B cell (primary cell): ENCODE measurements around the gene TRIM17. TPM values are rescaled to one million over a fixed set of nuclear protein-coding genes. Genes with fewer than 3 reads are reported as not detected.

Experiments used
- ATAC-seq: fragments of 200-7000 bp; cut with Tn5 transposase; one replicate; pipeline ENCODE4 v1.10.0; 2021; ENCODE audit warnings: low read depth, mild to moderate bottlenecking, moderate number of reproducible peaks, moderate library complexity
- CTCF ChIA-PET: fragments of 350-600 bp; sonication (Branson Sonifier 250); formaldehyde crosslinking; loops from one replicate; lab custom pipeline; 2021; ENCODE audit warnings: antibody characterized with exemption, inconsistent platforms; lab: Charles Lee
- POLR2A ChIA-PET: fragments of 350-600 bp; sonication (Branson Sonifier 250); formaldehyde crosslinking; loops from one replicate; lab custom pipeline; 2021; ENCODE audit warnings: antibody characterized with exemption; lab: Charles Lee
- DNase-seq: peaks from one replicate; pipeline ENCODE4 v3.0.0; 2013
- H2AFZ ChIP-seq: 2 replicates; pipeline ENCODE4 v1.6.1; 2012; ENCODE audit warnings: mild to moderate bottlenecking, low read depth, low read length; ENCODE audit not compliant: insufficient read depth, poor library complexity, severe bottlenecking
- H3K27ac ChIP-seq, 2 donors: 1 replicate in 1 of 2; 2 replicates in 1 of 2; pipeline ENCODE4 v1.5.1; 2012 to 2013; ENCODE audit warnings: low read length in 2 of 2, mild to moderate bottlenecking in 2 of 2, moderate library complexity in 1 of 2
- H3K27me3 ChIP-seq, 4 experiments: fragments of 200-600 bp in 1 of 4; sonication (generic) in 1 of 4; replicated peaks in 1 of 4; 1 replicate in 2 of 4; 2 replicates in 2 of 4; pipeline versions ENCODE4 v1.6.1 to v1.7.0; 2013 to 2016; ENCODE audit warnings: low read length in 3 of 4, mild to moderate bottlenecking in 2 of 4, mixed read lengths in 1 of 4, moderate library complexity in 1 of 4; ENCODE audit not compliant: insufficient read depth in 4 of 4, control insufficient read depth in 3 of 4; ENCODE audit errors: control extremely low read depth in 1 of 4
- H3K36me3 ChIP-seq, 2 experiments: replicated peaks in 1 of 2; 1 replicate in 1 of 2; 2 replicates in 1 of 2; pipeline versions ENCODE4 v1.6.1 to v1.7.1; 2013; ENCODE audit warnings: low read length in 1 of 2; ENCODE audit not compliant: insufficient read depth in 2 of 2, control insufficient read depth in 1 of 2; ENCODE audit errors: control extremely low read depth in 1 of 2, extremely low read depth in 1 of 2
- H3K4me1 ChIP-seq, 2 donors: fragments of 200-600 bp in 1 of 2; sonication (generic) in 1 of 2; 1 replicate in 1 of 2; 2 replicates in 1 of 2; pipeline versions ENCODE4 v1.5.1 to v1.6.1; 2013 to 2017; ENCODE audit warnings: low read length in 2 of 2; ENCODE audit not compliant: control insufficient read depth in 2 of 2, insufficient read depth in 2 of 2
- H3K4me2 ChIP-seq: replicated peaks from 2 replicates; pipeline ENCODE3; 2012; ENCODE audit warnings: mild to moderate bottlenecking, low read depth, low read length; ENCODE audit not compliant: poor library complexity, severe bottlenecking
- H3K4me3 ChIP-seq, 5 experiments: fragments of 200-600 bp in 1 of 5; sonication (generic) in 1 of 5; 1 replicate in 3 of 5; 2 replicates in 2 of 5; pipeline versions ENCODE4 v1.5.1 to v1.7.0; 2011 to 2016; ENCODE audit warnings: low read length in 4 of 5, mild to moderate bottlenecking in 4 of 5, low read depth in 2 of 5, control low read depth in 1 of 5, moderate library complexity in 1 of 5; ENCODE audit not compliant: insufficient read depth in 1 of 5; ENCODE audit errors: control extremely low read depth in 1 of 5, extremely low read depth in 1 of 5
- H3K79me2 ChIP-seq: fragments of 200-600 bp; sonication (generic); one replicate; pipeline ENCODE4 v1.6.0; 2016; ENCODE audit warnings: low read length; ENCODE audit not compliant: control insufficient read depth, insufficient read depth
- H3K9ac ChIP-seq: fragments of 200-600 bp; sonication (generic); 2 replicates; pipeline ENCODE4 v1.6.1; 2017; ENCODE audit warnings: mild to moderate bottlenecking, low read length, moderate library complexity
- H3K9me3 ChIP-seq, 3 donors: one replicate each; pipeline versions ENCODE4 v1.6.1 to v1.7.1; 2013; ENCODE audit warnings: low read length in 2 of 3; ENCODE audit not compliant: control insufficient read depth in 2 of 3, insufficient read depth in 1 of 3; ENCODE audit errors: control extremely low read depth in 1 of 3
- H4K20me1 ChIP-seq: 2 replicates; pipeline ENCODE4 v1.6.0; 2012; ENCODE audit warnings: mild to moderate bottlenecking, low read length; ENCODE audit not compliant: insufficient read depth, control insufficient read depth, poor library complexity, severe bottlenecking
- H3K27ac Mint-ChIP-seq: one replicate; pipeline ENCODE4 v1.8.0; 2021; ENCODE audit warnings: mixed read lengths
- H3K27me3 Mint-ChIP-seq: one replicate; pipeline ENCODE4 v1.8.0; 2021; ENCODE audit warnings: mixed read lengths
- H3K4me1 Mint-ChIP-seq: one replicate; pipeline ENCODE4 v1.8.0; 2021; ENCODE audit warnings: mixed read lengths
- H3K4me3 Mint-ChIP-seq: one replicate; pipeline ENCODE4 v1.8.0; 2021; ENCODE audit warnings: mixed read lengths
- H3K9me3 Mint-ChIP-seq: one replicate; pipeline ENCODE4 v1.8.0; 2022; ENCODE audit warnings: mixed read lengths; ENCODE audit not compliant: insufficient read depth
- EZH2 ChIP-seq: IDR thresholded peaks from 2 replicates; pipeline ENCODE4 v1.6.1; 2012; ENCODE audit warnings: borderline replicate concordance, low read depth, mild to moderate bottlenecking, moderate library complexity, low read length; ENCODE audit not compliant: insufficient read depth, poor library complexity, severe bottlenecking
- WGBS: methylation state at CpG from one replicate; pipeline ENCODE4 v1.1.5; 2013; ENCODE audit warnings: missing lambda C conversion rate; ENCODE audit not compliant: insufficient coverage; 5-methylcytosine and 5-hydroxymethylcytosine counted together
- intact Hi-C: fragments of 100-400 bp; cut with micrococcal nuclease; formaldehyde crosslinking; loops from one replicate; pipeline ENCODE4 v1.10.0; 2022
- polyA plus RNA-seq: library from polyadenylated mRNA; depleted of rRNA; stranded (reverse); fragments of >200 nt; gene quantifications from 2 replicates; pipeline ENCODE4 v1.2.3, GENCODE V29; 2012
- total RNA-seq, 2 donors: library from RNA; stranded (reverse); fragments of 120-200 nt in 1 of 2; gene quantifications; 1 replicate in 1 of 2; 2 replicates in 1 of 2; pipeline versions ENCODE4 v1.2.3 to v1.2.4, GENCODE V29; 2013 to 2022
- TF ChIP-seq, protein P1 (sequence below): fragments of 200-600 bp; IDR thresholded peaks from one replicate; pipeline ENCODE4 v1.8.0; 2022; ENCODE audit warnings: antibody characterized with exemption, mild to moderate bottlenecking

The TRIM17 gene
- total and polyA plus RNA-seq, 2 donors (not counting 1 experiment from before 2014, with no cell fraction given), result not detected

DNA sequence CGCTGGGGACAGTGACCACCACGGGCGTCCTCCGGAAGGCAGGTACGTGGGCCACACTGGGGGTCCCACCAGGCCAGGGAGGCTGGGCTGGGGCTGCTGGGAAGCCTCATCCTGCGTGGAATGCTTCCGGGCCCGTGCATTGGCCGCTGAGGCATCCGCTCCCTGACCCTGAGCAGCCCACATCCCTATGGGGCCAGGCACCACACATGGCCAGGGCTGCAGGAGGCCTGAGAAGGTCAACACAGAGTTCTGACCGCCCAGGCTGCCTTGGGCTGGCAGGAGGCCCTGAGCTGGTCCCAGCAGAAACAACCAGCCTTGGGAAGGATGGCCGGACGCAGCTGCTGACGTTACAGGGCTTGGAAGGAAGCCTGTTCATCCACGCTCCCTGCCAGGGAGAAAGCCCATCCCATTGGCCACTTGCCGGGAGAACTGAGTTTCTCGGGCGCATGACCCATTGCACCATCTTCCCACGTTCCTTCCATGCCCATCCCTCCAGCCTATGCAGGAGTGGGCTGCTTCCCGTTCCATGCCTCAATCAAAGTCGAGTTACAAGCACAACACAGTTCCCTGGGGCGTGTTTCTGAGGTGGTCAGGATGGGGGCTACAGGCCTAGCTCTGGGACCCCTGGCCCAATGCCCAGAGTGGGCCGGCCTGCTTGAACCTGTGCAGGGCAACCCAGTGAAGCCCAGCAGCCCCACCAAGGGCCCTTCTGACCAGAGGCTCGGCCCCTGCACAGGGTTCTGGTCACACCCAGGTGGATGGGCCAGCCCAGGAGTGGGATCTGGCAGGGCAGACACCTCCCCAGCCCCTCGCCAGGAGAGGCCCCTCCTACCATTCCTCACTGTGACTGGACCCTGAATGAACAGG lies 41.7 kb downstream of the TRIM17 start:
- 92% methylated on average over 23 of the region's 25 CpGs for WGBS
- Histone ChIP-seq H4K20me1 (no peaks in the 10 kb centered on the region), H3K4me1 (peaks cover 9 to 11% of the 10 kb centered on the region in 2 donors), H2AFZ (no peak overlapping the region), H3K27ac (no peak overlapping the region), H3K27me3 (peaks cover 0 to 13% (median 6%) of the 10 kb centered on the region in 4 experiments), H3K9me3 (peaks cover 0 to 11% (median 0%) of the 10 kb centered on the region in 3 donors), H3K4me2 (no peak overlapping the region), H3K4me3 (no peak overlapping the region), H3K9ac (no peak overlapping the region), H3K79me2 (no peaks in the 10 kb centered on the region), H3K36me3 (no peaks in the 10 kb centered on the region)
- CTCF ChIA-PET, result no interaction called here
- POLR2A ChIA-PET, result no interaction called here
- H3K27ac Mint-ChIP-seq, result no peak overlapping the region
- no peak overlapping the region for H3K4me3 Mint-ChIP-seq
- intact Hi-C loops, result no loop called here
- DNase-seq (no peak), ATAC-seq (no peak)
- peaks cover 7% of the 10 kb centered on the region for H3K4me1 Mint-ChIP-seq
- H3K27me3 Mint-ChIP-seq, result peaks cover 11% of the 10 kb centered on the region
- H3K9me3 Mint-ChIP-seq, result no peaks in the 10 kb centered on the region
- TF ChIP-seq, protein P1, sequence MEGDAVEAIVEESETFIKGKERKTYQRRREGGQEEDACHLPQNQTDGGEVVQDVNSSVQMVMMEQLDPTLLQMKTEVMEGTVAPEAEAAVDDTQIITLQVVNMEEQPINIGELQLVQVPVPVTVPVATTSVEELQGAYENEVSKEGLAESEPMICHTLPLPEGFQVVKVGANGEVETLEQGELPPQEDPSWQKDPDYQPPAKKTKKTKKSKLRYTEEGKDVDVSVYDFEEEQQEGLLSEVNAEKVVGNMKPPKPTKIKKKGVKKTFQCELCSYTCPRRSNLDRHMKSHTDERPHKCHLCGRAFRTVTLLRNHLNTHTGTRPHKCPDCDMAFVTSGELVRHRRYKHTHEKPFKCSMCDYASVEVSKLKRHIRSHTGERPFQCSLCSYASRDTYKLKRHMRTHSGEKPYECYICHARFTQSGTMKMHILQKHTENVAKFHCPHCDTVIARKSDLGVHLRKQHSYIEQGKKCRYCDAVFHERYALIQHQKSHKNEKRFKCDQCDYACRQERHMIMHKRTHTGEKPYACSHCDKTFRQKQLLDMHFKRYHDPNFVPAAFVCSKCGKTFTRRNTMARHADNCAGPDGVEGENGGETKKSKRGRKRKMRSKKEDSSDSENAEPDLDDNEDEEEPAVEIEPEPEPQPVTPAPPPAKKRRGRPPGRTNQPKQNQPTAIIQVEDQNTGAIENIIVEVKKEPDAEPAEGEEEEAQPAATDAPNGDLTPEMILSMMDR, result no peak
- no peak for TF ChIP-seq EZH2
